C1 segment of cervical spinal cord (tissue), 14 donors: Measurements from ENCODE around the gene S100A10.
A peak's percentile ranks its signal among the peaks of the same experiment; 100 is the strongest.

Experiments used
- DNase-seq, 14 donors: peaks; one replicate each; lab custom pipeline; 2025; lab: John Stamatoyannopoulos, UW

Gene S100A10

DNA sequence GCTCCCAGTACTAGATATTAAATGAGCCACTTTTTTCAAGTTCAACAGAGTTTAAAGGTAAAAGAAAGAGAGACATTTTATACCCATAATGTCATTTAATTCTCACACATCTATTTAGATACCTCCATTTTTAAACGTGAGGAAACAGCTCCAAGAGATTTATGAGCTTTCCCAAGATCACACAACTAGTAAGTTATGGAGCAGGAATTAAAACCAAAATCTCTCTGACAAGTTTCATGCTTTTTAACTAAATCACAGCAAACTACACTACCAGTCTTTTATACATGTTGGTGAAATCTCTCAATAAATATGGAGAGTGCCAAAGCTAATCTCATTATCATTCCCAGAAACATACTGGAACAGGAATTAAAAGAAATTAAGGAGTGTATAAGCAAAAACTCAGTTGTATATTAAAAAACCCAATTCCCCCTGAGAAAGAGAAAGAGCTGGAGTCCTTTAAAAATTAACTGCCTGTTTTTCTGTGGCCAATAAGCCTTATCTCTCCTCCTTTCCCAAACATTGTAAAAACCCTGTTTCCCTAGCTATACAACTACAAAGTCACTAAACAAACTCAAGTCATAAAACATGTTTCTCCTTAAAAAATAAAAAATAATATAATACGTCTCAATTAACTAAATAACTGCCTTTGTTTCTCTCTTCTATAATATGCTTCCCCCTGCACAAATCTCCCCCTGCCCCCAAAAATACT, 57.6 kb downstream of the S100A10 start:
- no peak for DNase-seq

DNA sequence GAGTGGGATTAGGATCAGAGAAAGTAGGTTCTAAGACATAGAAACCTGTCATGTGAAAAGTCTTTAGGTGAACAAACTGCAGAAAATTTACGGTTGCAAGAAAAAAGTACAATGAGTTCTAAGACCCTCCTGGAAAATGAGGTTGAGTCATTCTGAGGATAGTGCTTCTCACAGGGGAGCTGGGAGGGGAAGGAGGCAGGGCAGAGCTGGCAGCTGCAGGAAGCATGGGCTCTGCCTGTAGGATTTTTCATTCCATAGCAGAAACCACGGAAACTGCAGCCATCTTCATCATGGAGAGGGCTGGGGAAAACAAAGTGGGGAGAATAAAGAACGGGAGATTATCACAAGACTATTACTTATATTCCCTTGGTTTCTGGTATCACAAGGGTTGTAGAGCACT, 58.5 kb downstream of the S100A10 start:
- no peak for DNase-seq

DNA sequence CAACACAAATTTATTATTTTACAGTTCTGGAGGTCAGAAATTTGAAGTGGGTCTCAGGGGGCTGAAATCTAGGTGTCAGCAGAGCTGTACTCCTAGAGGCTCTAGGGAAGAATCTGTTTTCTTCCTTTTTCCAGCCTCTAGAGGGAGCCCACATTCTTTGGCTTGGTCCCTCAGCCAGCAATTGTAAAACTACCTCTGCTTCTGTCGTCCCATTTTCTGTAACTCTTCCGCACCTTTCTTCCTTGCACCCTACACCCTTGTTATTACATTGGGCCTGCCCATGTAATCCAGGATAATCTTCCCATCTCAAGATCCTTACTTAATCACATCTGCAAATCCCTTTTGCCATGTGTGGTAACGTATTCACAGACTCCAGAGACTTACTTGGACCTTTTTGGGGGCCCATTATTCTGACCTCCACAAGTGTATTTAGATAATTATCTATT, 59.6 kb downstream of the S100A10 start:
- peak in 1 of 14 donors; percentile 8 for DNase-seq
